Measurements from ENCODE around the gene KLHL2.

KLHL2 gene

GRCh38 chr4:165360041-165360695 is 152.8 kb downstream of the KLHL2 start:
- H3K27ac Mint-ChIP-seq, result no peak overlapping the region
- no peak for DNase-seq
- H3K4me3 Mint-ChIP-seq, result no peak overlapping the region
- H3K4me1 Mint-ChIP-seq (ENCODE audit: low read depth), result no peaks in the 10 kb centered on the region
- H3K36me3 Mint-ChIP-seq (ENCODE audit: low read depth), result no peaks in the 10 kb centered on the region
- H3K9me3 Mint-ChIP-seq, result no peaks in the 10 kb centered on the region
- H3K27me3 Mint-ChIP-seq, result peaks cover 28% of the 10 kb centered on the region

DNA sequence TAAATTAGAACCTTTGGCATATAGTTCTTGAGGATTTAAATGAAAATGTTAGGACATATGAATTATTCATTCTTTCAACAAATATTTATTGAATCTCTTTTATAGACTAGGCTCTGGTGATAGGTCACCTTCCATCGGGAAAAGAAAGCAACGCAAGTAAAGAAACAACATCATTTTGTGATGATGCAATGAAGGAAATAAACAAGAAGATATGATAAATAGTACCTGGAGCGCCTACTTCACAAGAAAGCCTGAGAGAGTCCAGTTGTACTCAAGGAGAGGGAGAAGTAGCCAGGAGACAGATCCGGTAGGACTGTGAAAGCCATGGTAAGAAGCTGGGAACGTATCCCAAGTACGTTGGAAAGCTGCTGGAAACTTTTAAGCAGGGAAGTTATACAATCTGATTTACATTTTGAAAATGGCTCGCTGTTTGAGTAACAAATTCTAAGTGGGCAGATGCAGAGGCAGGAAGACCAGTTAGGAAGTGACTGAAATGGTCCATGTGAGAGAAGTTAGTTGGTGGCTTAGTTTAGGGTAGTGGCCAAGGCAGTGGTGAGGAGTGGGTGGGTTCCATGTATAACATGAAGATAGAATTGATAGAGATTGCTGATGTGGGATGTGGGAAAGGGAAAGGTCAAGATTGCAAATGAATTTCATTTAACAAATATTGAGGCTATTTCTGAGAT is 153.8 kb downstream of the KLHL2 start:
- Mint-ChIP-seq H3K27ac (no peak overlapping the region), H3K4me1 (ENCODE audit: low read depth) (no peaks in the 10 kb centered on the region), H3K4me3 (no peak overlapping the region), H3K27me3 (peaks cover 28% of the 10 kb centered on the region), H3K36me3 (ENCODE audit: low read depth) (no peaks in the 10 kb centered on the region), H3K9me3 (no peaks in the 10 kb centered on the region)
- no peak for DNase-seq

DNA sequence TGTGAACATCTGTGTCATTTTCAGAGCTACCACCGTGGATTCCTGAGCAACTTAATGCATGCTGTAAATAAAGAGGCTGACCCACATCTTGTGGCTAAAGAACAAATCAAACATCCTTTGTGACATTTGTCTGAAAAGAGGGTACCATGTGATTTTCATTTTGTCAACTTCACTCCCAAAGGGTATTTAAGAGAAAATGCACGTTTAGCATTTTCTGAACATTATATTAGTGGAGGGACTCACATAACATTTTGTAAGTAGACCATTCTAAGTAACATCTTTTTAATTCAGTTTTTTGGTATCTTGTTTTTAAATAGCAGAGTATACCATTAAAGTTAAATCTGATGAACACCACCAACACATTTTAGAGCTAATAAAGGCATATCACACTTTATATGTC is 154.4 kb downstream of the KLHL2 start:
- no peaks in the 10 kb centered on the region for H3K4me1 Mint-ChIP-seq (ENCODE audit: low read depth)
- DNase-seq, result no peak
- no peaks in the 10 kb centered on the region for H3K36me3 Mint-ChIP-seq (ENCODE audit: low read depth)
- no peak overlapping the region for H3K27ac Mint-ChIP-seq
- no peaks in the 10 kb centered on the region for H3K9me3 Mint-ChIP-seq
- peaks cover 28% of the 10 kb centered on the region for H3K27me3 Mint-ChIP-seq
- H3K4me3 Mint-ChIP-seq, result no peak overlapping the region

DNA sequence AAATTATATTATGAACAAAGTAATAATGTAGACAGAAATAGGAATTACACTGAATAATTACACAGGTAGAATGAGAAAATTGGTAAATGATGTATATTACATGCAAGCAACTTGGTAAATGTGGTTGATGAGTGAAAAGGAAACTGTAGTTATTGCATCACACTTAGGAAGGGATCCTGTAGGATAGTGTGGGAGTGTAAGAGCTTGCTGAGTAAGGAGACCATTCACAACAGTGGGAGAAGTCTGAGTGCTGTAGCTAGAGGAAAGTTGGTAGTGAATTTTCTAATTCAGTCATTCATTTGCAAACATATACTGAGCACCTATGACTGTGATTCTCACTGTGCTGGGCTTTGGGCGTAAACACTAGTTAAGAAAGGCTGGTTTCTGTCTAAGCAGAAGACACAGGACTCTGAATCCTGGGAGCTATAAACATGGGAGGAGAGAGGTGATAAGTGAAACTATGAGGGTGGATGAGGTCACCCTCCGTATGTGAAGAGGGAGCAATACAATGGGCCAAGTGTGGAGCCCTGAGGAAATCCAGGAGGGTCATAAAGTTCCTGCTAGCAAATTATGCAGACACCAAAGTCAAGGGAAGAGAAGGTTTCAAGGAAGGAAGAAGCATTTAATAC is 157.2 kb downstream of the KLHL2 start:
- Mint-ChIP-seq H3K27me3 (peaks cover 23% of the 10 kb centered on the region), H3K36me3 (ENCODE audit: low read depth) (no peaks in the 10 kb centered on the region), H3K4me3 (no peak overlapping the region), H3K27ac (no peak overlapping the region), H3K9me3 (no peaks in the 10 kb centered on the region), H3K4me1 (ENCODE audit: low read depth) (no peaks in the 10 kb centered on the region)
- DNase-seq, result no peak

DNA sequence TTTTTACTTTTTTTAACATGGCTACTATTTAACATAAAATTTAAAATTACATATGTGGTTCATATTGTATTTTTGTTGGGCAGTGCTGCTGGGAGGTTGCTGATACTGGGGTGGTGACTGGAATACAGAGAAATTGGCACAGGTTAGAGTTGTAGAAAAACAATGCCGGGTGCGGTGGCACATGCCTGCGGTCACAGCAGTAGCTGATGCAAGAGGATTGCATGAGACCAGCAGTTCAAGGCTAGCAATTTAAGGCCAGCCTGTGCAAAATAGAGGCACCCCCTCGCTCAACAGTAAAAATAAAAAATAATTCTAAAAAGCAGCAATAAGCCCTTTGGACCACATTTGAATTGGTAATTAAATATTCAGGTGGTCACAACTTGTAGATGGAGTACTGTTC is 159.7 kb downstream of the KLHL2 start:
- H3K4me3 Mint-ChIP-seq, result no peak overlapping the region
- H3K27me3 Mint-ChIP-seq, result peaks cover 4% of the 10 kb centered on the region
- no peak for DNase-seq
- H3K36me3 Mint-ChIP-seq (ENCODE audit: low read depth), result no peaks in the 10 kb centered on the region
- H3K4me1 Mint-ChIP-seq (ENCODE audit: low read depth), result no peaks in the 10 kb centered on the region
- H3K9me3 Mint-ChIP-seq, result no peaks in the 10 kb centered on the region
- no peak overlapping the region for H3K27ac Mint-ChIP-seq

DNA sequence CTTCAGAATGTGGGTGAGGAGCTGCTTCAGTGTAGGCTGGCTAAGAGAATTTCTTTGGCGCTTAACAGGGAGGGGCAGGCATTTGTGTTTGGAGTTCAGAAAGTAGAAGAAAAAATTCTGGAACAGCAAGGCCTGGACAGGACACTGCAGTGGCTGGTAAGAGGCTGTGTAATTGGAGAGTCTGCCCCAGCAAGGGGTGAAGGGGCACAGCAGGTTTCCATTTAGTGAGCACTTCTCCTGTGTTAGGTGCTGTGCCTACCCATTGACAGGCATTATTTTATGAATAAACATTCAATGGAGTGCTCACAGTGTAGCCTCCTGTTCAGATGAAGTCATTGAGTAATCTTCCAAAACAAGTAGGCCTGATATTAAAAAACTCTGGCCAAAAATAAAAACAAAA is 160.8 kb downstream of the KLHL2 start:
- Mint-ChIP-seq H3K36me3 (ENCODE audit: low read depth) (no peaks in the 10 kb centered on the region), H3K27ac (no peak overlapping the region), H3K4me3 (no peak overlapping the region), H3K4me1 (ENCODE audit: low read depth) (no peaks in the 10 kb centered on the region), H3K9me3 (no peaks in the 10 kb centered on the region), H3K27me3 (peaks cover 5% of the 10 kb centered on the region)
- no peak for DNase-seq

- Mint-ChIP-seq H3K4me3 (no peak overlapping the region), H3K9me3 (no peaks in the 10 kb centered on the region), H3K27ac (no peak overlapping the region), H3K4me1 (ENCODE audit: low read depth) (no peaks in the 10 kb centered on the region), H3K36me3 (ENCODE audit: low read depth) (no peaks in the 10 kb centered on the region), H3K27me3 (peaks cover 7% of the 10 kb centered on the region)
- DNase-seq, result no peak
Measured at GRCh38 chr4:165368567-165368966, 161.2 kb downstream of the KLHL2 start.

DNA sequence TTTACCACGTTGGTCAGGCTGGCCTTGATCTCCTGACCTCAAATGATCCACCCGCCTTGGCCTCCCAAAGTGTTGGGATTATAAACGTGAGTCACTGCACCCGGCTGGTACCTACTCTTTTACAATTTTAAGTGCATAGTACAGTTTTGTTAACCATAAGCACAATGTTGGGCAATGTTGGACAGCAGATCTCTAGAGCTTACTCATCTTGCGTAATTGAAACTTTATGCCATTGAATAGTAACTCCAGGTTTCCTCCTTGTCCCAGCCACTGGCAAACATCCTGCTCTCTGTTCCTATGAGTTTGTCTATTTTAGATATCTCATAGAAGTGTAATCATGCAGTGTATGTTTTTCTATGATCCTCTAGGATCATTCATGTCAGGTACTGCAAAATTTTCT is 162.2 kb downstream of the KLHL2 start:
- DNase-seq, result no peak
- Mint-ChIP-seq H3K4me3 (no peak overlapping the region), H3K27me3 (peaks cover 12% of the 10 kb centered on the region), H3K36me3 (ENCODE audit: low read depth) (no peaks in the 10 kb centered on the region), H3K9me3 (peaks cover 4% of the 10 kb centered on the region), H3K27ac (no peak overlapping the region), H3K4me1 (ENCODE audit: low read depth) (no peaks in the 10 kb centered on the region)

GRCh38 chr4:165370530-165370929 is 163.2 kb downstream of the KLHL2 start:
- H3K27ac Mint-ChIP-seq, result no peak overlapping the region
- H3K27me3 Mint-ChIP-seq, result peaks cover 22% of the 10 kb centered on the region
- no peaks in the 10 kb centered on the region for H3K4me1 Mint-ChIP-seq (ENCODE audit: low read depth)
- H3K36me3 Mint-ChIP-seq (ENCODE audit: low read depth), result no peaks in the 10 kb centered on the region
- no peak overlapping the region for H3K4me3 Mint-ChIP-seq
- peaks cover 8% of the 10 kb centered on the region for H3K9me3 Mint-ChIP-seq
- DNase-seq, result no peak
